GM12873 (cell line): Measurements from ENCODE around the gene ACTR1A.

Source experiments
- TF ChIP-seq, protein P1 (sequence below): IDR thresholded peaks from 2 replicates; pipeline ENCODE4 v1.5.1; 2012; ENCODE audit warnings: low read depth, mild to moderate bottlenecking, moderate library complexity, low read length, control low read depth; ENCODE audit not compliant: insufficient read depth; ENCODE audit errors: missing control alignments

The ACTR1A gene

DNA sequence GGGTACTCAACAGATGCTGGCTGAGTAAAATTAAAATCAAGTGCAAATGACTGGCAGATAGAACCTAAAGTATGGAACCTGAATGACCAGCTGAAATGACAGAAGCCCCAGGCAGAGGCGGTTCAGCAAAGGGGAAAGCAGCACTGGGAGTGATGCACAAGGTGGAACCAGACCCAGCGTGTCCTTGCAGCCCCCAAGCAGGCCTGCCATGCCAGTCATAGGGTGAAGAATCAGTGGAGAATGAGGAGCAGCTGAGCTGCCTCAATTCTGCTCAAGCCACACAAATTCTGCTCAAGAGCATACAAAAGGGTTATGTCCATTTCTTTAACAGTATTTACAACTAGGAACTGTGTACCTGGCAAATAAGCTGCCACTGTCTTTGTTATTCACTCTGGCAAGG is 8.7 kb downstream of the ACTR1A start:
- TF ChIP-seq, protein P1, sequence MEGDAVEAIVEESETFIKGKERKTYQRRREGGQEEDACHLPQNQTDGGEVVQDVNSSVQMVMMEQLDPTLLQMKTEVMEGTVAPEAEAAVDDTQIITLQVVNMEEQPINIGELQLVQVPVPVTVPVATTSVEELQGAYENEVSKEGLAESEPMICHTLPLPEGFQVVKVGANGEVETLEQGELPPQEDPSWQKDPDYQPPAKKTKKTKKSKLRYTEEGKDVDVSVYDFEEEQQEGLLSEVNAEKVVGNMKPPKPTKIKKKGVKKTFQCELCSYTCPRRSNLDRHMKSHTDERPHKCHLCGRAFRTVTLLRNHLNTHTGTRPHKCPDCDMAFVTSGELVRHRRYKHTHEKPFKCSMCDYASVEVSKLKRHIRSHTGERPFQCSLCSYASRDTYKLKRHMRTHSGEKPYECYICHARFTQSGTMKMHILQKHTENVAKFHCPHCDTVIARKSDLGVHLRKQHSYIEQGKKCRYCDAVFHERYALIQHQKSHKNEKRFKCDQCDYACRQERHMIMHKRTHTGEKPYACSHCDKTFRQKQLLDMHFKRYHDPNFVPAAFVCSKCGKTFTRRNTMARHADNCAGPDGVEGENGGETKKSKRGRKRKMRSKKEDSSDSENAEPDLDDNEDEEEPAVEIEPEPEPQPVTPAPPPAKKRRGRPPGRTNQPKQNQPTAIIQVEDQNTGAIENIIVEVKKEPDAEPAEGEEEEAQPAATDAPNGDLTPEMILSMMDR = no peak

DNA sequence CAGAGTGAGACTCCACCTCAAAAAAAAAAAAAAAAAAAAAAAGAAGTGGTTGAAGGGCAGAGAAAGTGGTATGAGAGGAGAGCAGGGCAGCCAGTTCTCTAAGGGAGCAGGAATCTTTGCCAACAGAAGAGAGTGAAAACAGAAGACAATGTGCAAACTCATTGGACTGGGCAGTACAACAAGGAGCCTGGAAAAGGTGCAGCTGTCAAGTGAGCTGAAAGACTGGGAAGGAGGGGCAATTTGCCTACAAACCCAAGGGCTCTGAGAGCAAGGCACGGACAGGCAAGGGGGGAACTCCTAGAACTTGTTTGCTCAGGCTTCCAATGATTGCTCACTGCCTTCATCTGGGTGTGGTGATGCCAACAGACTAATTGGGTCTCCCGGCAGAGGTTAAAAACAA is 9.5 kb downstream of the ACTR1A start:
- TF ChIP-seq, protein P1 = no peak

DNA sequence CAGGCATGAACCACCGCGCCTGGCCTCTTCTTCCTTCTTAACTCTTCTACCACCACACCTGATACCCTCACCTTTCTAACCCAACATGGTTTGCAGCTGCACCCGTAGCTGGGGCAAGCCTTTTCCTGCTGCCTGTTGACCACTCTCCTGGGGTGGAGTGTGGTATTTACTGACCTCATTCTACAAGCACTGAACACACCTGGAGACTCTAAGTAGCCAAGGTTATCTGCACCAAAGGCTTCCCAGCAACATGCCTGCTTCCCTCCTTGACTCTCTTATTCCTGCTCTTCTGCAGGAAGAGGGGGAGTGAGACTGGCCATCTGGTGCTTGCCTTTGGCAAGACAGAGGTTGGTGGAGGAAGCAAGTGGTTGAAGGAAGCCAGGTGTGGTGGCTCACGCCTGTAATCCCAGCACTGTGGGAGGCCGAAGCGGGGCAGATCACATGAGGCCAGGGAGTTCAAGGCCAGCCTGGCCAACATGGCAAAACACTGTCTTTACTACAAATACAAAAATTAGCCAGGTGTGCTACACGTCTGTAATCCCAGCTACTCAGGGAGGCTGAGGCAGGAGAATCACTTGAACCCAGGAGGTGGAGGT is 10.1 kb downstream of the ACTR1A start:
- TF ChIP-seq, protein P1 = no peak

DNA sequence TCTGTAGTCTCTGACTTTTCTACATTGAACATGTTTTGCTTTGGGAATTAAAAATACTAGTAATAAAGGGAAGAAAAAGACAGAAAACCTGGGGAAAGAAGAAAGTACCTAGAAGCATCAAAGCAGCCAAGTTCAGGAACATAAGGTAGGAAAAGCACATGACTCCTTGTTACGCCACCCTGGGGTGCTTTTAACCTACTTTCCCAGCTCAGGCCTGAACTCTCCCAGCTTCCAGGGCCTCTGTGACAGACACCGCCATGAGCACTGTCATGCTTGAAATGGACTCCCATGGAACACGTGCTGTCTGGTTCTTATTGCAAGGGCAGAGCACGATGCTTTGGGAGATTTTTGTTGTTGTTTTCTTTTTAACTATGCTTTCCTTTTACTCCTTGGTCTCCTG is 11.4 kb downstream of the ACTR1A start:
- TF ChIP-seq, protein P1 = no peak

DNA sequence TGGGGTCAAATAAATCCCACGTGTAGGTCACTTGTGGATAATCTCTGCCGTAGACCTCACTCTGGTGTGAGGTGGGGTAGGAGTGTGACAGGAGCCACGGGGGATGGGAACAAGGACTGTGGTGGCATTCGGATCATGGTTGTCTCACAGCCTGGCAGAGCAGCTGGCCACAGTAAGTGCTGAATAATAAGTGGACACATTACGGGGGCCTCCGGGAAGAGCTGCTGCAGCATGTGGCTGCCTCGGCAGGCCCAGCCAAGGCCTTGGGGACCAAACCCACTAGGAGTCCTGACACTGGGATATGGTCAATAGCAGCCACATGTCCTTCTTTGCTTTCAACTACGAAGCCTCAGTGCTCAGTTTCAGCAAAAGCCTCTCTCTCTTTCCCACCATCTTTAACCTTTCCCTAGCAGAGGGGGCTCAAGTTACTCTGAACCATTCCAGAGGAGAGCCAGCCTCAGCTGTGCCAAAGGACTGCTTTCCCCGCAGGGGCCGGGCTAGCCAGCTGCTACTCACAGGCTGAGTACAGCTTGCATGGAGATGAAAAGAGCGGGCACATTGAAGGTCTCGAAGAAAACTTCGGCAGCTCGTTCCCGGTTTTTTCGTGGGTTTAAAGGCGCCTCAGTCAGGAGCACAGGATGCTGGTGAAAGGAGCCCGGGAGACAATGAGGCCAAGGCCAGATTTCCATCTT is 17.3 kb downstream of the ACTR1A start:
- TF ChIP-seq, protein P1 = no peak

DNA sequence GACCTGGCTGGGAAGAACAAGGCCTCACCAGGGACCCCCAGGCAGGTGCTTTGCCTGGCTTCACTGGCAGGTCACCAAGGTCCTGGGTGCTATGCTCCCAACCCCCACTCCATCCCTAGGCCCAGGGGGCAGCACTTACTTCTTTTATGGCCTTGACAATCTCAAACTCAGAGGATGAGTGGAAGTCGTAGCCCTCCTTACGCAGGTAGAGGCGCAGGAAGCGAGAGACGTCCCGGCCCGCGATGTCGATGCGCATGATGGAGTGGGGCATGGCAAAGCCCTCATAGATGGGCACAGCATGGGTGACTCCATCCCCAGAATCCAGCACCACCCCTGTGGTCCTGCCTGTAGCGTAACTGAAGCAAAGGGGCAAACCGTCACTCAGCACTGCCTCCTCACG is 18.5 kb downstream of the ACTR1A start:
- TF ChIP-seq, protein P1 = no peak

DNA sequence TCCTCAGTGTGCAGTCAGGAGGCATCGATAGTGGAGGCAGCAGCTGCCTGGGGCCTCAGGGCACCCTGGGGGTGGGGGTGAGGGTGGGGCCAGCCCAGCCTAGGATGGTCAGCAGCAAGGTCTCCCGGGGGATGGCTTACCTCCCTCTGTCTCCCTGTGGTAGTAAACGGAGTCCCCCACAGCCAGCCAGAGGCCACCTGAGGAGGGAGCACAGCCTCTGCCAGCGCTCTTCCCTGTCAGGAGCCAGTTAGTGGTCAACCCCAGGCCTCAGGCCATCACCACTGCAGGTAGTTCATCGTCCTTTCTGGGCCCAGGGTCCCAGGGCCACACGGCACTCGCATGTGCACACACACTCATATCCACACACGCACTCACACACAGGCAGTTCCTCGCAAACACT is 22.1 kb downstream of the ACTR1A start:
- TF ChIP-seq, protein P1 = no peak
